Testis (tissue), 3 donors: ENCODE measurements around the gene ZC3H12D. TPM values are rescaled to one million over a fixed set of nuclear protein-coding genes. Genes with fewer than 3 reads are reported as not detected.

ENCODE experiments used
- DNase-seq: peaks from one replicate; pipeline ENCODE4 v3.0.0-alpha.2; 2019
- H3K27ac ChIP-seq, 2 donors: fragments of 200-600 bp; sonication (generic); one replicate each; pipeline ENCODE4 v1.5.1; 2019
- H3K27me3 ChIP-seq: fragments of 200-600 bp; sonication (generic); one replicate; pipeline ENCODE4 v1.5.1; 2019
- H3K36me3 ChIP-seq: fragments of 200-600 bp; sonication (generic); one replicate; pipeline ENCODE4 v1.5.1; 2017; ENCODE audit warnings: low read depth; ENCODE audit errors: missing control alignments
- H3K4me1 ChIP-seq: fragments of 200-600 bp; sonication (generic); one replicate; pipeline ENCODE4 v1.5.1; 2019
- H3K4me3 ChIP-seq, 2 donors: fragments of 200-600 bp; sonication (generic); one replicate each; pipeline ENCODE4 v1.5.1; 2017 to 2019
- H3K9me3 ChIP-seq: fragments of 200-600 bp; sonication (generic); one replicate; pipeline ENCODE4 v1.5.1; 2017
- CTCF ChIP-seq, 3 experiments: fragments of 450-650 bp in 2 of 3; fragments of 200-600 bp in 1 of 3; sonication (generic) in 1 of 3; IDR thresholded peaks; one replicate each; pipeline ENCODE4 v1.5.1; 2016 to 2019; ENCODE audit warnings: antibody characterized with exemption in 3 of 3, mild to moderate bottlenecking in 2 of 3, moderate library complexity in 1 of 3
- POLR2A ChIP-seq: fragments of 450-650 bp; IDR thresholded peaks from one replicate; pipeline ENCODE4 v1.6.1; 2017; ENCODE audit warnings: antibody characterized with exemption, mild to moderate bottlenecking, moderate library complexity
- WGBS, 2 donors: methylation state at CpG; one replicate each; pipeline ENCODE4 v1.1.5; 2018; 5-methylcytosine and 5-hydroxymethylcytosine counted together
- intact Hi-C: fragments of 100-400 bp; cut with DNase I; formaldehyde crosslinking; loops from one replicate; pipeline ENCODE4 v1.15.1; 2023; ENCODE audit warnings: low total_unique reads
- polyA plus RNA-seq: library from polyadenylated mRNA; stranded (reverse); fragments of 350-450 nt; fragmentation: Illumina TruSeq; extraction: RNeasy Lipid Tissue Mini Kit (QIAGEN cat#74804); gene quantifications from one replicate; pipeline ENCODE4 v1.2.3, GENCODE V29; 2014; ENCODE audit warnings: low read depth, low replicate concordance; ENCODE audit not compliant: insufficient read depth
- total RNA-seq, 2 donors: library from RNA; depleted of rRNA; stranded (reverse); fragments of >200 nt; gene quantifications; one replicate each; pipeline ENCODE4 v1.2.3, GENCODE V29; 2016

ZC3H12D gene
- total and polyA plus RNA-seq, 3 donors from 2014 or later, result 0.61 to 2.1 (median 1.4) TPM

- Histone ChIP-seq H3K36me3 (no peaks in the 10 kb centered on the region), H3K27me3 (no peaks in the 10 kb centered on the region), H3K4me1 (no peaks in the 10 kb centered on the region), H3K4me3 (no peak overlapping the region), H3K27ac (no peak overlapping the region), H3K9me3 (no peaks in the 10 kb centered on the region)
- DNase-seq, result no peak
- WGBS, 2 donors, result 81 to 90% methylated on average over 7 of the region's 7 CpGs
- TF ChIP-seq CTCF (IDR thresholded peaks at IDR 0.05) (no peak), POLR2A (no peak)
- intact Hi-C loops, result no loop called here
Measured at GRCh38 chr6:149493761-149494320, 9.0 kb upstream of the ZC3H12D start.

GRCh38 chr6:149492798-149493343 lies 8.1 kb upstream of the ZC3H12D start:
- no peak overlapping the region for H3K4me3 ChIP-seq
- H3K4me1 ChIP-seq, result no peaks in the 10 kb centered on the region
- no peak for TF ChIP-seq CTCF (IDR thresholded peaks at IDR 0.05)
- TF ChIP-seq POLR2A, result no peak
- H3K9me3 ChIP-seq, result no peaks in the 10 kb centered on the region
- intact Hi-C loops, result no loop called here
- no peaks in the 10 kb centered on the region for H3K27me3 ChIP-seq
- H3K36me3 ChIP-seq, result no peaks in the 10 kb centered on the region
- no peak overlapping the region for H3K27ac ChIP-seq
- WGBS, 2 donors, result 75 to 86% methylated on average over 4 of the region's 4 CpGs
- no peak for DNase-seq

- no peak for DNase-seq
- Histone ChIP-seq H3K27me3 (no peaks in the 10 kb centered on the region), H3K4me1 (no peaks in the 10 kb centered on the region), H3K36me3 (no peaks in the 10 kb centered on the region), H3K27ac (no peak overlapping the region), H3K4me3 (no peak overlapping the region), H3K9me3 (no peaks in the 10 kb centered on the region)
- TF ChIP-seq CTCF (IDR thresholded peaks at IDR 0.05) (no peak), POLR2A (no peak)
- 93 to 97% methylated on average over 4 of the region's 4 CpGs for WGBS, 2 donors
- intact Hi-C loops, result no loop called here
Measured at GRCh38 chr6:149489967-149490366, 5.2 kb upstream of the ZC3H12D start.

- Histone ChIP-seq H3K4me3 (no peak overlapping the region), H3K27ac (no peak overlapping the region), H3K36me3 (no peaks in the 10 kb centered on the region), H3K9me3 (no peaks in the 10 kb centered on the region), H3K27me3 (no peaks in the 10 kb centered on the region), H3K4me1 (no peaks in the 10 kb centered on the region)
- DNase-seq, result no peak
- TF ChIP-seq POLR2A (no peak), CTCF (IDR thresholded peaks at IDR 0.05) (no peak)
- intact Hi-C loops, result no loop called here
- WGBS, 2 donors, result 78 to 95% methylated on average over 3 of the region's 3 CpGs
Measured at GRCh38 chr6:149488815-149489214, 4.0 kb upstream of the ZC3H12D start.

GRCh38 chr6:149487316-149487715 lies 2.5 kb upstream of the ZC3H12D start:
- no peak for DNase-seq
- Histone ChIP-seq H3K27ac (no peak overlapping the region), H3K4me3 (no peak overlapping the region), H3K36me3 (no peaks in the 10 kb centered on the region), H3K27me3 (no peaks in the 10 kb centered on the region), H3K4me1 (no peaks in the 10 kb centered on the region), H3K9me3 (no peaks in the 10 kb centered on the region)
- intact Hi-C loops, result no loop called here
- 93 to 95% methylated on average over 4 of the region's 4 CpGs for WGBS, 2 donors
- TF ChIP-seq CTCF (IDR thresholded peaks at IDR 0.05) (no peak), POLR2A (no peak)
